ENCODE results near the gene MRPL47.

MRPL47 gene

GRCh38 chr3:179546814-179547241, 57.6 kb downstream of the MRPL47 start:
- no peaks in the 10 kb centered on the region for H3K4me1 ChIP-seq (ENCODE audit: control insufficient read depth in 1 of 2, insufficient read depth in 2 of 2, low read length in 2 of 2)

GRCh38 chr3:179544981-179545645, 59.3 kb downstream of the MRPL47 start:
- Histone ChIP-seq H3K9me3 (ENCODE audit: control insufficient read depth in 1 of 2, low read length in 2 of 2) (no peaks in the 10 kb centered on the region), H3K36me3 (ENCODE audit: control insufficient read depth in 1 of 2, insufficient read depth in 2 of 2, low read length in 2 of 2) (no peaks in the 10 kb centered on the region), H3K27me3 (ENCODE audit: control insufficient read depth in 1 of 2, insufficient read depth in 2 of 2, low read length in 2 of 2) (no peaks in the 10 kb centered on the region), H3K27ac (ENCODE audit: low read depth, low read length) (no peak overlapping the region), H3K4me1 (ENCODE audit: control insufficient read depth in 1 of 2, insufficient read depth in 2 of 2, low read length in 2 of 2) (no peaks in the 10 kb centered on the region), H3K4me3 (ENCODE audit: low read depth in 1 of 2, low read length in 2 of 2) (no peak overlapping the region), H3K9ac (ENCODE audit: low read depth in 1 of 2, low read length in 2 of 2) (no peak overlapping the region)

More at GRCh38 chr3:179546814-179547241, 57.6 kb downstream of the MRPL47 start:
- Histone ChIP-seq H3K27ac (ENCODE audit: low read depth, low read length) (no peak overlapping the region), H3K9me3 (ENCODE audit: control insufficient read depth in 1 of 2, low read length in 2 of 2) (no peaks in the 10 kb centered on the region), H3K4me3 (ENCODE audit: low read depth in 1 of 2, low read length in 2 of 2) (no peak overlapping the region), H3K9ac (ENCODE audit: low read depth in 1 of 2, low read length in 2 of 2) (no peak overlapping the region), H3K27me3 (ENCODE audit: control insufficient read depth in 1 of 2, insufficient read depth in 2 of 2, low read length in 2 of 2) (no peaks in the 10 kb centered on the region), H3K36me3 (ENCODE audit: control insufficient read depth in 1 of 2, insufficient read depth in 2 of 2, low read length in 2 of 2) (no peaks in the 10 kb centered on the region)

DNA sequence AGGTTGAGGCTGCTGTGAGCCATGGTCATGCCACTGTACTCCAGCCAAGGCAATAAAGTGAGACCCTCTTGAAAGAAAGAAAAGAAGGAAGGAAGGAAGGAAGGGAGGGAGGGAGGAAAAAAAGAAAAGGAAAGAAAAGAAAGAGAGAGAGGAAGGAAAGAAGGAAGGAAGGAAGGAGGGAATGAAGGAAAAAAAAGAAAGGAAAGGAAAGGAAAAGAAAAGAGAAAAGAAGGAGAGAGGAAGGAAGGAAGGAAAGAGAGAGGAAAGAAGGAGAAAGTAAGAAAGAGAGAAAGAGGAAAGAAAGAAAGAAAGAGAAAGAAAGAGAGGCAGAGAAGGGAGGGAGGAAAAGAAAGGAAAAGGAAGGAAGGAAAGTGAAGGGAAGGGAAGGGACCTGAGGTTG, 62.1 kb downstream of the MRPL47 start:
- Histone ChIP-seq H3K27me3 (ENCODE audit: control insufficient read depth in 1 of 2, insufficient read depth in 2 of 2, low read length in 2 of 2) (no peaks in the 10 kb centered on the region), H3K27ac (ENCODE audit: low read depth, low read length) (no peak overlapping the region)

GRCh38 chr3:179541596-179541995, 62.8 kb downstream of the MRPL47 start:
- H3K4me3 ChIP-seq (ENCODE audit: low read depth in 1 of 2, low read length in 2 of 2) = no peak overlapping the region
- no peak overlapping the region for H3K9ac ChIP-seq (ENCODE audit: low read depth in 1 of 2, low read length in 2 of 2)
- no peak overlapping the region for H3K27ac ChIP-seq (ENCODE audit: low read depth, low read length)
- H3K9me3 ChIP-seq (ENCODE audit: control insufficient read depth in 1 of 2, low read length in 2 of 2) = no peaks in the 10 kb centered on the region
- no peaks in the 10 kb centered on the region for H3K4me1 ChIP-seq (ENCODE audit: control insufficient read depth in 1 of 2, insufficient read depth in 2 of 2, low read length in 2 of 2)
- no peaks in the 10 kb centered on the region for H3K36me3 ChIP-seq (ENCODE audit: control insufficient read depth in 1 of 2, insufficient read depth in 2 of 2, low read length in 2 of 2)
- no peaks in the 10 kb centered on the region for H3K27me3 ChIP-seq (ENCODE audit: control insufficient read depth in 1 of 2, insufficient read depth in 2 of 2, low read length in 2 of 2)

More for the DNA sequence above, 62.1 kb downstream of the MRPL47 start:
- H3K9me3 ChIP-seq (ENCODE audit: control insufficient read depth in 1 of 2, low read length in 2 of 2) = no peaks in the 10 kb centered on the region
- no peak overlapping the region for H3K9ac ChIP-seq (ENCODE audit: low read depth in 1 of 2, low read length in 2 of 2)
- no peak overlapping the region for H3K4me3 ChIP-seq (ENCODE audit: low read depth in 1 of 2, low read length in 2 of 2)
- H3K36me3 ChIP-seq (ENCODE audit: control insufficient read depth in 1 of 2, insufficient read depth in 2 of 2, low read length in 2 of 2) = no peaks in the 10 kb centered on the region
- no peaks in the 10 kb centered on the region for H3K4me1 ChIP-seq (ENCODE audit: control insufficient read depth in 1 of 2, insufficient read depth in 2 of 2, low read length in 2 of 2)

GRCh38 chr3:179541094-179541493, 63.3 kb downstream of the MRPL47 start:
- Histone ChIP-seq H3K4me1 (ENCODE audit: control insufficient read depth in 1 of 2, insufficient read depth in 2 of 2, low read length in 2 of 2) (no peaks in the 10 kb centered on the region), H3K9ac (ENCODE audit: low read depth in 1 of 2, low read length in 2 of 2) (no peak overlapping the region), H3K27me3 (ENCODE audit: control insufficient read depth in 1 of 2, insufficient read depth in 2 of 2, low read length in 2 of 2) (no peaks in the 10 kb centered on the region), H3K36me3 (ENCODE audit: control insufficient read depth in 1 of 2, insufficient read depth in 2 of 2, low read length in 2 of 2) (no peaks in the 10 kb centered on the region), H3K9me3 (ENCODE audit: control insufficient read depth in 1 of 2, low read length in 2 of 2) (no peaks in the 10 kb centered on the region), H3K4me3 (ENCODE audit: low read depth in 1 of 2, low read length in 2 of 2) (no peak overlapping the region), H3K27ac (ENCODE audit: low read depth, low read length) (no peak overlapping the region)
